Measurements from ENCODE around the gene ATP8A2. TPM values are rescaled to one million over a fixed set of nuclear protein-coding genes. Genes with fewer than 3 reads are reported as not detected.

ATP8A2 gene
- total RNA-seq, 1 donor from 2014 or later, result 1.3 TPM

DNA sequence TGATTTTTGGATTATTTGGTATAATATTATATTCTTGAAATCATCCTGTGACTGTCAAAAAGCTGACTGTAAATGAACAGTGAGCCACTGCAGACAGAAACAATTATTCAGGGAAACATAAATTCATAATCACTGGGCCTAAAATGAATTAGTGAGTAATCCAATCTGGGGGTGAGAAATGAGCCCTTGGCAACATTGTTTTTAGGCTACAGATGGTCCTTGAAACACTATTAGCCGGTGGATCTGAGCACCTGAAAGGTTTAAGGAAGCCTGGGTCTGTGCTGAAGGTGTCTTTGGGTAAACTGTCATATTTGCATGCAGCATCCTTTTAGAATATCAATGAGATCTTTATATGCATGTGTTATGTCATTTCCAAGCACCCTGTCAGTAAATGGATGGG lies 290.7 kb downstream of the ATP8A2 start:
- no peak overlapping the region for H3K4me3 ChIP-seq (ENCODE audit: insufficient read depth, low read depth, low read length)
- no peaks in the 10 kb centered on the region for H3K79me2 ChIP-seq (ENCODE audit: insufficient read depth, low read length)
- DNase-seq (ENCODE audit: low read depth) (no peak), FAIRE-seq (no peak)
- H4K20me1 ChIP-seq (ENCODE audit: insufficient read depth, low read length), result no peaks in the 10 kb centered on the region
- TF ChIP-seq, protein P1, sequence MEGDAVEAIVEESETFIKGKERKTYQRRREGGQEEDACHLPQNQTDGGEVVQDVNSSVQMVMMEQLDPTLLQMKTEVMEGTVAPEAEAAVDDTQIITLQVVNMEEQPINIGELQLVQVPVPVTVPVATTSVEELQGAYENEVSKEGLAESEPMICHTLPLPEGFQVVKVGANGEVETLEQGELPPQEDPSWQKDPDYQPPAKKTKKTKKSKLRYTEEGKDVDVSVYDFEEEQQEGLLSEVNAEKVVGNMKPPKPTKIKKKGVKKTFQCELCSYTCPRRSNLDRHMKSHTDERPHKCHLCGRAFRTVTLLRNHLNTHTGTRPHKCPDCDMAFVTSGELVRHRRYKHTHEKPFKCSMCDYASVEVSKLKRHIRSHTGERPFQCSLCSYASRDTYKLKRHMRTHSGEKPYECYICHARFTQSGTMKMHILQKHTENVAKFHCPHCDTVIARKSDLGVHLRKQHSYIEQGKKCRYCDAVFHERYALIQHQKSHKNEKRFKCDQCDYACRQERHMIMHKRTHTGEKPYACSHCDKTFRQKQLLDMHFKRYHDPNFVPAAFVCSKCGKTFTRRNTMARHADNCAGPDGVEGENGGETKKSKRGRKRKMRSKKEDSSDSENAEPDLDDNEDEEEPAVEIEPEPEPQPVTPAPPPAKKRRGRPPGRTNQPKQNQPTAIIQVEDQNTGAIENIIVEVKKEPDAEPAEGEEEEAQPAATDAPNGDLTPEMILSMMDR (IDR thresholded peaks at IDR 0.05; ENCODE audit: insufficient read depth, low read depth, low read length), result no peak
- TF ChIP-seq EZH2 (IDR thresholded peaks at IDR 0.05; ENCODE audit: insufficient read depth, low read length), result no peak
- Mint-ChIP-seq H3K4me3 (ENCODE audit: unreplicated experiment) (no peak overlapping the region), H3K27me3 (ENCODE audit: low read depth, unreplicated experiment) (peaks cover 4% of the 10 kb centered on the region), H3K27ac (ENCODE audit: unreplicated experiment) (no peak overlapping the region), H3K36me3 (ENCODE audit: low read depth, unreplicated experiment) (no peaks in the 10 kb centered on the region), H3K9me3 (ENCODE audit: unreplicated experiment) (no peaks in the 10 kb centered on the region), H3K4me1 (ENCODE audit: low read depth, unreplicated experiment) (peaks cover 3% of the 10 kb centered on the region)
- no peak overlapping the region for H3K9ac ChIP-seq (ENCODE audit: low read length)
- no peaks in the 10 kb centered on the region for H3K4me1 ChIP-seq (ENCODE audit: insufficient read depth, low read length)
- H3K27me3 ChIP-seq (ENCODE audit: insufficient read depth, low read length), result no peaks in the 10 kb centered on the region
- H2AFZ ChIP-seq (ENCODE audit: low read depth, low read length), result no peak overlapping the region
- H3K9me3 ChIP-seq (ENCODE audit: insufficient read depth, low read depth, low read length), result no peaks in the 10 kb centered on the region
- H3K36me3 ChIP-seq (ENCODE audit: insufficient read depth, low read length), result no peaks in the 10 kb centered on the region
- no peak overlapping the region for H3K4me2 ChIP-seq (ENCODE audit: low read length)
- no peak overlapping the region for H3K27ac ChIP-seq (ENCODE audit: low read depth, low read length)

GRCh38 chr13:25668345-25668744 lies 296.6 kb downstream of the ATP8A2 start:
- TF ChIP-seq EZH2 (IDR thresholded peaks at IDR 0.05; ENCODE audit: insufficient read depth, low read length), result no peak
- TF ChIP-seq, protein P1 (IDR thresholded peaks at IDR 0.05; ENCODE audit: insufficient read depth, low read depth, low read length), result no peak
- Mint-ChIP-seq H3K4me3 (ENCODE audit: unreplicated experiment) (no peak overlapping the region), H3K9me3 (ENCODE audit: unreplicated experiment) (peaks cover 4% of the 10 kb centered on the region), H3K36me3 (ENCODE audit: low read depth, unreplicated experiment) (no peaks in the 10 kb centered on the region), H3K27ac (ENCODE audit: unreplicated experiment) (no peak overlapping the region), H3K4me1 (ENCODE audit: low read depth, unreplicated experiment) (no peaks in the 10 kb centered on the region), H3K27me3 (ENCODE audit: low read depth, unreplicated experiment) (peaks cover 9% of the 10 kb centered on the region)
- no peak for FAIRE-seq
- Histone ChIP-seq H3K36me3 (ENCODE audit: insufficient read depth, low read length) (no peaks in the 10 kb centered on the region), H2AFZ (ENCODE audit: low read depth, low read length) (no peak overlapping the region), H3K4me3 (ENCODE audit: insufficient read depth, low read depth, low read length) (no peak overlapping the region), H3K27me3 (ENCODE audit: insufficient read depth, low read length) (no peaks in the 10 kb centered on the region), H3K27ac (ENCODE audit: low read depth, low read length) (no peak overlapping the region), H3K9ac (ENCODE audit: low read length) (no peak overlapping the region), H4K20me1 (ENCODE audit: insufficient read depth, low read length) (no peaks in the 10 kb centered on the region), H3K4me2 (ENCODE audit: low read length) (no peak overlapping the region), H3K4me1 (ENCODE audit: insufficient read depth, low read length) (no peaks in the 10 kb centered on the region), H3K79me2 (ENCODE audit: insufficient read depth, low read length) (no peaks in the 10 kb centered on the region), H3K9me3 (ENCODE audit: insufficient read depth, low read depth, low read length) (no peaks in the 10 kb centered on the region)
- DNase-seq (ENCODE audit: low read depth), result no peak

DNA sequence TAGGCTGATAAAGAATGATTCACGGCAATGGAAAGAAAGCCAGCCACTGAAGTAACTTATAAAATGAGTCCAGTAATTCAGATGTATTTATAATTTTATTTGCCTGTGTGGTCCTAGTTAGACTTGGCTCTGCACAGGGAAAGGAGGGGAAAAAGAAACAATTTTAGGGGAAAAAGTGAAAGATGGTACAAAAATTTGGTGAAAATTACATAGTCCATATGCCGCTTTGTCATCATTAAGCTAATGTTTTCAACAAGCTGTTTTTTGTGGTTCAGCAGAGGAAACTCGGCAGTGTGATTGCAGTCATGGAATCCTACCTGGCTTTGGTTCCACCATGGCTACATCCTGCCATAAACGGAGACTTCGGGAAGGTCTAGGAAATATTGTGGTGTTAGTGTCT lies 301.9 kb downstream of the ATP8A2 start:
- no peak for TF ChIP-seq EZH2 (IDR thresholded peaks at IDR 0.05; ENCODE audit: insufficient read depth, low read length)
- TF ChIP-seq, protein P1 (IDR thresholded peaks at IDR 0.05; ENCODE audit: insufficient read depth, low read depth, low read length), result no peak
- H3K79me2 ChIP-seq (ENCODE audit: insufficient read depth, low read length), result no peaks in the 10 kb centered on the region
- H3K27ac Mint-ChIP-seq (ENCODE audit: unreplicated experiment), result no peak overlapping the region
- no peaks in the 10 kb centered on the region for H3K9me3 ChIP-seq (ENCODE audit: insufficient read depth, low read depth, low read length)
- no peaks in the 10 kb centered on the region for H3K4me1 ChIP-seq (ENCODE audit: insufficient read depth, low read length)
- H3K27me3 ChIP-seq (ENCODE audit: insufficient read depth, low read length), result no peaks in the 10 kb centered on the region
- H3K27ac ChIP-seq (ENCODE audit: low read depth, low read length), result no peak overlapping the region
- FAIRE-seq, result no peak
- H3K36me3 Mint-ChIP-seq (ENCODE audit: low read depth, unreplicated experiment), result no peaks in the 10 kb centered on the region
- H3K4me3 ChIP-seq (ENCODE audit: insufficient read depth, low read depth, low read length), result no peak overlapping the region
- no peaks in the 10 kb centered on the region for H4K20me1 ChIP-seq (ENCODE audit: insufficient read depth, low read length)
- H3K9me3 Mint-ChIP-seq (ENCODE audit: unreplicated experiment), result peaks cover 5% of the 10 kb centered on the region
- no peak overlapping the region for H3K4me3 Mint-ChIP-seq (ENCODE audit: unreplicated experiment)
- H2AFZ ChIP-seq (ENCODE audit: low read depth, low read length), result no peak overlapping the region
- peaks cover 7% of the 10 kb centered on the region for H3K27me3 Mint-ChIP-seq (ENCODE audit: low read depth, unreplicated experiment)
- peaks cover 11% of the 10 kb centered on the region for H3K4me1 Mint-ChIP-seq (ENCODE audit: low read depth, unreplicated experiment)
- H3K4me2 ChIP-seq (ENCODE audit: low read length), result no peak overlapping the region
- no peak overlapping the region for H3K9ac ChIP-seq (ENCODE audit: low read length)
- DNase-seq (ENCODE audit: low read depth), result no peak
- H3K36me3 ChIP-seq (ENCODE audit: insufficient read depth, low read length), result no peaks in the 10 kb centered on the region

Data from astrocyte (in vitro differentiated cells and primary cell).